Lower lobe of right lung (tissue), 2 donors: Measurements from ENCODE around the gene KRT78. TPM values are rescaled to one million over a fixed set of nuclear protein-coding genes. Genes with fewer than 3 reads are reported as not detected.

ENCODE experiments used
- ATAC-seq, 2 donors: fragments of 200-7000 bp; cut with Tn5 transposase; one replicate each; pipeline ENCODE4 v1.9.1; 2020 to 2022; ENCODE audit warnings: mild to moderate bottlenecking in 2 of 2, moderate library complexity in 2 of 2
- DNase-seq: peaks from one replicate; pipeline ENCODE4 v3.0.0-alpha.2; 2020
- H3K27ac ChIP-seq: fragments of 200-600 bp; one replicate; pipeline ENCODE4 v1.8.0; 2022
- H3K27me3 ChIP-seq: fragments of 200-600 bp; one replicate; pipeline ENCODE4 v1.8.0; 2022; ENCODE audit warnings: low read depth
- H3K36me3 ChIP-seq: fragments of 200-600 bp; one replicate; pipeline ENCODE4 v1.8.0; 2022; ENCODE audit warnings: mild to moderate bottlenecking
- H3K4me1 ChIP-seq: fragments of 200-600 bp; one replicate; pipeline ENCODE4 v1.8.0; 2022
- H3K4me3 ChIP-seq: fragments of 200-600 bp; one replicate; pipeline ENCODE4 v1.8.0; 2022; ENCODE audit warnings: mild to moderate bottlenecking
- H3K9me3 ChIP-seq: fragments of 200-600 bp; one replicate; pipeline ENCODE4 v1.8.0; 2022
- CTCF ChIP-seq: fragments of 200-600 bp; IDR thresholded peaks from one replicate; pipeline ENCODE4 v1.8.0; 2022; ENCODE audit warnings: antibody characterized with exemption, mild to moderate bottlenecking
- intact Hi-C: fragments of 100-400 bp; cut with DNase I; formaldehyde crosslinking; loops from one replicate; pipeline ENCODE4 v1.11.0; 2022
- total RNA-seq: library from RNA; stranded (reverse); fragmentation: NEBNext Ultra II Directional; extraction: Animal tissue kit (Norgen Biotek cat#: 25700); gene quantifications from one replicate; pipeline ENCODE4 v1.2.1, GENCODE V29; 2021
- donor health status: DM: no; HTN: yes; CAD: no; lungs with severe emphysema.

The KRT78 gene
- total RNA-seq, 1 donor from 2014 or later, result not detected

GRCh38 chr12:52789637-52790426, 59.0 kb downstream of the KRT78 start:
- no peaks in the 10 kb centered on the region for H3K4me1 ChIP-seq
- intact Hi-C loops, result no loop called here
- H3K4me3 ChIP-seq, result no peak overlapping the region
- peak; percentile 38 to 44 for ATAC-seq
- H3K36me3 ChIP-seq, result no peaks in the 10 kb centered on the region
- peaks cover 64% of the 10 kb centered on the region for H3K27me3 ChIP-seq
- no peak for DNase-seq
- no peak for TF ChIP-seq CTCF
- H3K27ac ChIP-seq, result no peak overlapping the region
- H3K9me3 ChIP-seq, result no peaks in the 10 kb centered on the region

- Histone ChIP-seq H3K4me3 (no peak overlapping the region), H3K27me3 (peaks cover 69% of the 10 kb centered on the region), H3K27ac (no peak overlapping the region), H3K9me3 (no peaks in the 10 kb centered on the region), H3K4me1 (no peaks in the 10 kb centered on the region), H3K36me3 (no peaks in the 10 kb centered on the region)
- TF ChIP-seq CTCF, result no peak
- no peak for DNase-seq
- no peak for ATAC-seq
- intact Hi-C loops, result no loop called here
Observed at GRCh38 chr12:52788876-52789636, 59.7 kb downstream of the KRT78 start.

GRCh38 chr12:52788192-52788875, 60.5 kb downstream of the KRT78 start:
- Histone ChIP-seq H3K9me3 (no peaks in the 10 kb centered on the region), H3K27ac (no peak overlapping the region), H3K4me1 (no peaks in the 10 kb centered on the region), H3K4me3 (no peak overlapping the region), H3K36me3 (no peaks in the 10 kb centered on the region), H3K27me3 (peaks cover 72% of the 10 kb centered on the region)
- DNase-seq (no peak), ATAC-seq (no peak)
- TF ChIP-seq CTCF, result no peak
- intact Hi-C loops, result no loop called here

Other genes starting within 250 kb of the KRT78 start
- not detected for gene KRT72, start 247.5 kb downstream of the KRT78 start, total RNA-seq
- gene KRT73, start 230.4 kb downstream of the KRT78 start, total RNA-seq, result not detected
- not detected for gene KRT2, start 196.8 kb downstream of the KRT78 start, total RNA-seq
- 1.3 TPM for gene KRT1, start 168.6 kb downstream of the KRT78 start, total RNA-seq
- gene KRT77, start 145.5 kb downstream of the KRT78 start, total RNA-seq, result not detected
- not detected for gene KRT76, start 71.6 kb downstream of the KRT78 start, total RNA-seq
- gene KRT3, start 52.9 kb downstream of the KRT78 start, total RNA-seq, result not detected
- gene KRT4, start 34.9 kb downstream of the KRT78 start, total RNA-seq, result 6.4 TPM
- 3.9 TPM for gene KRT79, start 14.7 kb downstream of the KRT78 start, total RNA-seq
- 139 TPM for gene KRT8, start 56.1 kb upstream of the KRT78 start, total RNA-seq
- gene KRT18, start 100.1 kb upstream of the KRT78 start, total RNA-seq, result 140 TPM
- gene EIF4B, start 157.5 kb upstream of the KRT78 start, total RNA-seq, result 453 TPM
- gene TNS2, start 201.1 kb upstream of the KRT78 start, total RNA-seq, result 186 TPM
- 47.9 TPM for gene SPRYD3, start 230.4 kb upstream of the KRT78 start, total RNA-seq
- gene IGFBP6, start 248.7 kb upstream of the KRT78 start, total RNA-seq, result 58.5 TPM